HG02938 (cell line): ENCODE measurements around the gene BIK.
"Not testable (repeated sequence)": the region's sequence is repeated elsewhere in the genome, so short reads cannot be mapped to it uniquely, and the experiment has no call there.

Experiments used
- ATAC-seq: cut with Tn5 transposase; IDR thresholded peaks from one replicate; pipeline ENCODE4 v1.9.1; 2021; ENCODE audit warnings: mild to moderate bottlenecking, moderate library complexity; ENCODE audit not compliant: unreplicated experiment

BIK gene

GRCh38 chr22:43134553-43134952 lies 24.0 kb downstream of the BIK start:
- no peak for ATAC-seq

- ATAC-seq, result no peak
These were observed 25.0 kb downstream of the BIK start for GRCh38 chr22:43135565-43135964.

- no peak for ATAC-seq
These were observed 25.7 kb downstream of the BIK start for GRCh38 chr22:43136255-43136654.

GRCh38 chr22:43136801-43137200 lies 26.3 kb downstream of the BIK start:
- no peak for ATAC-seq

GRCh38 chr22:43142880-43143562 lies 32.5 kb downstream of the BIK start, which contains the start of gene MCAT:
Gene MCAT, minus strand, starts transcription at chr22:43143398. Its CDS starts 50 bp downstream, at chr22:43143348.
- ATAC-seq, result no peak

GRCh38 chr22:43144949-43145348 lies 34.4 kb downstream of the BIK start:
- no peak for ATAC-seq

- not testable (repeated sequence) for ATAC-seq
These were observed 34.8 kb downstream of the BIK start for GRCh38 chr22:43145371-43145770.

GRCh38 chr22:43146332-43146731 lies 35.8 kb downstream of the BIK start:
- ATAC-seq, result not testable (repeated sequence)

- ATAC-seq, result no peak
These were observed 37.3 kb downstream of the BIK start for GRCh38 chr22:43147821-43148220.

GRCh38 chr22:43148581-43148980 lies 38.0 kb downstream of the BIK start:
- ATAC-seq, result no peak

GRCh38 chr22:43150731-43151206 lies 40.2 kb downstream of the BIK start:
- ATAC-seq, result no peak

- no peak for ATAC-seq
These were observed 40.9 kb downstream of the BIK start, which contains the start of gene TSPO for GRCh38 chr22:43151251-43152002. Gene TSPO, plus strand, starts transcription at chr22:43151559. Its CDS starts 7,680 bp downstream, at chr22:43159239.

GRCh38 chr22:43152003-43152356 lies 41.4 kb downstream of the BIK start:
- ATAC-seq, result no peak

- ATAC-seq, result no peak
These were observed 42.0 kb downstream of the BIK start for GRCh38 chr22:43152357-43153071.

GRCh38 chr22:43153899-43154298 lies 43.3 kb downstream of the BIK start:
- no peak for ATAC-seq

GRCh38 chr22:43154887-43155536 lies 44.5 kb downstream of the BIK start:
- no peak for ATAC-seq

- no peak for ATAC-seq
These were observed 45.2 kb downstream of the BIK start for GRCh38 chr22:43155789-43156188.

- ATAC-seq, result no peak
These were observed 45.9 kb downstream of the BIK start for GRCh38 chr22:43156413-43156812.

GRCh38 chr22:43157874-43158546 lies 47.5 kb downstream of the BIK start:
- no peak for ATAC-seq

GRCh38 chr22:43158778-43159483 lies 48.4 kb downstream of the BIK start:
- ATAC-seq, result no peak
